Endothelial cell (in vitro differentiated cells): ENCODE measurements around the gene IL2RG. TPM values are rescaled to one million over a fixed set of nuclear protein-coding genes. Genes with fewer than 3 reads are reported as not detected.
A peak's percentile ranks its signal among the peaks of the same experiment; 100 is the strongest.

Source experiments
- DNase-seq: peaks from one replicate; pipeline ENCODE4 v3.0.0; 2021; ENCODE audit warnings: low spot score
- H3K27ac Mint-ChIP-seq: one replicate; pipeline ENCODE4 v1.8.0; 2021; ENCODE audit warnings: mixed read lengths, inconsistent platforms; ENCODE audit not compliant: unreplicated experiment
- H3K27me3 Mint-ChIP-seq: one replicate; pipeline ENCODE4 v1.8.0; 2021; ENCODE audit warnings: mild to moderate bottlenecking, moderate library complexity, mixed read lengths, inconsistent platforms; ENCODE audit not compliant: unreplicated experiment
- H3K36me3 Mint-ChIP-seq: one replicate; pipeline ENCODE4 v1.8.0; 2021; ENCODE audit warnings: mild to moderate bottlenecking, low read depth, mixed read lengths, inconsistent platforms; ENCODE audit not compliant: unreplicated experiment
- H3K4me1 Mint-ChIP-seq: one replicate; pipeline ENCODE4 v1.8.0; 2021; ENCODE audit warnings: mild to moderate bottlenecking, mixed read lengths, inconsistent platforms; ENCODE audit not compliant: unreplicated experiment
- H3K4me3 Mint-ChIP-seq: one replicate; pipeline ENCODE4 v1.8.0; 2021; ENCODE audit warnings: mild to moderate bottlenecking, mixed read lengths, inconsistent platforms; ENCODE audit not compliant: unreplicated experiment
- H3K9me3 Mint-ChIP-seq: one replicate; pipeline ENCODE4 v1.8.0; 2021; ENCODE audit warnings: mixed read lengths, inconsistent platforms; ENCODE audit not compliant: unreplicated experiment
- CTCF ChIP-seq: fragments of 200-600 bp; sonication (generic); IDR thresholded peaks from one replicate; pipeline ENCODE4 v1.5.0; 2021; ENCODE audit warnings: antibody characterized with exemption; ENCODE audit not compliant: unreplicated experiment
- total RNA-seq: library from RNA; stranded (reverse); fragmentation: NEBNext Ultra II Directional; extraction: Animal tissue kit (Norgen Biotek cat#: 25700); gene quantifications from one replicate; pipeline ENCODE4 v1.2.1, GENCODE V29; 2021; ENCODE audit not compliant: unreplicated experiment

IL2RG gene
- total RNA-seq, 1 donor from 2014 or later = not detected

- H3K36me3 Mint-ChIP-seq = no peaks in the 10 kb centered on the region
- no peak for DNase-seq
- H3K9me3 Mint-ChIP-seq = no peaks in the 10 kb centered on the region
- H3K4me3 Mint-ChIP-seq = no peak overlapping the region
- peaks cover 18% of the 10 kb centered on the region for H3K4me1 Mint-ChIP-seq
- H3K27me3 Mint-ChIP-seq = peaks cover 2% of the 10 kb centered on the region
- no peak for TF ChIP-seq CTCF
- H3K27ac Mint-ChIP-seq = no peak overlapping the region
Measured at GRCh38 chrX:71098951-71099506, 12.3 kb downstream of the IL2RG start.

DNA sequence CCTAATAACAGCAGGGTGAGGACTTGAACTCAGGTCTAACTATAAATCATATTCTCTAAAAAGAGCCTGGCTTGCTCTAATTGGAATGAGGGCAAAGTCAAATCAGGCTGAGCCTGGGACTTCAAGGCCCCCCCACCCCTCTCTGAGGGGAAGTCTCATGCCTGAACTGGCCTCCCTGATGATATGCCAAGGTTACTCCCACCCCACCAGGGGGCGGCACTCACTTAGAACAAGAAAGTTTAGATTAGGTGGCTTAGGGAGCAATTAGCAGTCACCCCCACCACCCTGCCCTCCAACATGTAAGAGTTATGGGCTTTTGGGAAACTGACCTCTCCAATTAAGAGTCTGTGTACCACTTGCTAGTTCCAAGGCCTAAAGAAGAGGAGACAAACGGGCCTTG is 13.1 kb downstream of the IL2RG start:
- no peaks in the 10 kb centered on the region for H3K36me3 Mint-ChIP-seq
- H3K4me3 Mint-ChIP-seq = no peak overlapping the region
- peak; percentile 61 for DNase-seq
- peaks cover 4% of the 10 kb centered on the region for H3K27me3 Mint-ChIP-seq
- no peaks in the 10 kb centered on the region for H3K9me3 Mint-ChIP-seq
- TF ChIP-seq CTCF = no peak
- peaks cover 15% of the 10 kb centered on the region for H3K4me1 Mint-ChIP-seq
- no peak overlapping the region for H3K27ac Mint-ChIP-seq

- H3K4me1 Mint-ChIP-seq = peaks cover 11% of the 10 kb centered on the region
- peaks cover 4% of the 10 kb centered on the region for H3K27me3 Mint-ChIP-seq
- DNase-seq = no peak
- H3K27ac Mint-ChIP-seq = no peak overlapping the region
- TF ChIP-seq CTCF = no peak
- no peaks in the 10 kb centered on the region for H3K36me3 Mint-ChIP-seq
- no peaks in the 10 kb centered on the region for H3K9me3 Mint-ChIP-seq
- H3K4me3 Mint-ChIP-seq = peak overlapping the region; percentile 31
Measured at GRCh38 chrX:71096760-71097032, 14.7 kb downstream of the IL2RG start.

DNA sequence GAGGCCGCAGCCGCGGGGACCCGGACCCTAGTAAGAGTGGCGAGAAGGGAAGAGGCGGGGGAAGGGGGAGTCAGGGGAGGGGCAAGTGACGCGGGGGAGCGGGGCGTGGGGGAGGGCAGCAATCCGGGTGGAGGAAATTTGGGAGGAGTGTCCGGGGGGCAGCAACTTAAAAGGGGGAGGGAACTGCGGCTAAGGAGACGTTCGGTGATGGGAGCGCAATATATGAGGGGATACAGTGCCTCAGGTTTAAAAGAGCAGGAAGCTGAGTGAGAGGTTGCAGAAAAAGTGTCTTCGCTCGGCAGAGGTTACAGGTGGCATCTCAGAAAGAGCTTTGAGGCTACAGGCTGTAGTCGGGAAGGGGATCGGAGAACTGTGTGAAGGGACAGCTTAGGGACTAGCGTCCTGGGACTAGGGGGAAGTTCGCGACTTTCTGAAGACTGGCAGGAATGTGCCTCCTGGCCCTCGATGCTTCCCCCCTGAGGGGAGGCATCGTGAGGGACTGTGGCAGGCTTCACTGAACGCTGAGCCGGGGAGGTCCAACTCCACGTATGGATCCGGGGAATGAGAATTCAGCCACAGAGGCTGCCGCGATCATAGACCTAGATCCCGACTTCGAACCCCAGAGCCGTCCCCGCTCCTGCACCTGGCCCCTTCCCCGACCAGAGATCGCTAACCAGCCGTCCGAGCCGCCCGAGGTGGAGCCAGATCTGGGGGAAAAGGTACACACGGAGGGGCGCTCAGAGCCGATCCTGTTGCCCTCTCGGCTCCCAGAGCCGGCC is 15.2 kb downstream of the IL2RG start:
- Mint-ChIP-seq H3K27me3 (peaks cover 4% of the 10 kb centered on the region), H3K4me3 (peak overlapping the region; percentile 96), H3K9me3 (no peaks in the 10 kb centered on the region), H3K27ac (peak overlapping the region; percentile 83), H3K4me1 (peaks cover 11% of the 10 kb centered on the region), H3K36me3 (no peaks in the 10 kb centered on the region)
- no peak for TF ChIP-seq CTCF
- DNase-seq = peak; percentile 12

DNA sequence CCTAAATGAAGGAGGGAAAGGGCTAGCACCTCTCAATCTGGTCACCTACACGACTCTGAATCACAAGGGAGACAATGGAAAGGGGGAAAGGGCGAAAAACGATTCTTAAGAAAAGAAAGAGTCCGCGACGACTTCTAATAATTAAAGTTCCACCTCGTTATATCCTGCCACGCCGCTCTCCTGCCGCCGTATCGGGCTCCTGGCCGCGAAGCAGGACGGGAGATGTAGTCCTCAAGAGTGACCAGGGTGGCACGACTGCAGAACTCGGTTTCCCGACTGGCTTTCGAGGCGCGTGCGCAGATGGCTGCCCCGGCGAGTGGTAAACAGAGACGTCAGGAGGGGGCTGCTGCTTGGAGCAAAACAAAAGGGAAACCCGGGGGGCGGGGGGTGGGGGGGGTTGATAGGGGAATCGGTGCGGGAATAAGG is 15.8 kb downstream of the IL2RG start, which contains the start of gene FOXO4:
Gene FOXO4 (plus strand): TSS at position 297 of the 426 bp plus-strand sequence. CDS start 678 bp downstream, outside the sequence.
- H3K27ac Mint-ChIP-seq = peak within 1 kb of the TSS; percentile 83
- H3K9me3 Mint-ChIP-seq = no peaks in the 10 kb centered on the region
- H3K27me3 Mint-ChIP-seq = peaks cover 4% of the 10 kb centered on the region
- H3K4me1 Mint-ChIP-seq = peaks cover 11% of the 10 kb centered on the region
- no peak for TF ChIP-seq CTCF
- H3K4me3 Mint-ChIP-seq = peak within 1 kb of the TSS; percentile 96
- peak; percentile 77 for DNase-seq
- H3K36me3 Mint-ChIP-seq = no peaks in the 10 kb centered on the region
